ENCODE data around the gene CNEP1R1. TPM values are rescaled to one million over a fixed set of nuclear protein-coding genes. Genes with fewer than 3 reads are reported as not detected.

CNEP1R1 gene
- total and polyA plus RNA-seq, 2 donors (not counting 1 experiment from before 2014, with no cell fraction given), result 18.6 to 32.9 TPM

GRCh38 chr16:50040018-50040417 lies 15.0 kb downstream of the CNEP1R1 start:
- ChIA-PET CTCF (interaction anchor here (0.7 kb wide), 1 partner anchor 536 kb away, joined by 3 read pairs; no protein-coding TSS in a partner anchor), POLR2A (no interaction called here)
- Histone ChIP-seq H3K27ac (ENCODE audit: low read length in 2 of 2) (no peak overlapping the region), H2AFZ (ENCODE audit: insufficient read depth, low read depth, low read length, poor library complexity, severe bottlenecking) (no peak overlapping the region), H3K9me3 (ENCODE audit: control extremely low read depth in 1 of 3, control insufficient read depth in 2 of 3, insufficient read depth in 1 of 3, low read length in 2 of 3) (no peaks in the 10 kb centered on the region), H3K4me3 (ENCODE audit: control extremely low read depth in 1 of 5, extremely low read depth in 1 of 5, insufficient read depth in 1 of 5, low read depth in 2 of 5, low read length in 4 of 5) (no peak overlapping the region), H3K27me3 (replicated peaks in 1 of 4; ENCODE audit: control extremely low read depth in 1 of 4, control insufficient read depth in 3 of 4, insufficient read depth in 4 of 4, low read length in 3 of 4) (no peaks in the 10 kb centered on the region), H3K4me1 (ENCODE audit: control insufficient read depth in 2 of 2, insufficient read depth in 2 of 2, low read length in 2 of 2) (peaks cover 5 to 15% of the 10 kb centered on the region in 2 donors), H3K36me3 (replicated peaks in 1 of 2; ENCODE audit: control extremely low read depth in 1 of 2, control insufficient read depth in 1 of 2, extremely low read depth in 1 of 2, insufficient read depth in 2 of 2, low read length in 1 of 2) (peaks cover 5 to 19% of the 10 kb centered on the region in 2 experiments), H4K20me1 (ENCODE audit: control insufficient read depth, insufficient read depth, low read length, poor library complexity, severe bottlenecking) (no peaks in the 10 kb centered on the region), H3K79me2 (ENCODE audit: control insufficient read depth, insufficient read depth, low read length) (no peaks in the 10 kb centered on the region), H3K9ac (ENCODE audit: low read length) (no peak overlapping the region), H3K4me2 (replicated peaks; ENCODE audit: low read depth, low read length, poor library complexity, severe bottlenecking) (no peak overlapping the region)
- Mint-ChIP-seq H3K27me3 (peaks cover 7% of the 10 kb centered on the region), H3K4me1 (peaks cover 14% of the 10 kb centered on the region), H3K9me3 (ENCODE audit: insufficient read depth) (no peaks in the 10 kb centered on the region), H3K4me3 (no peak overlapping the region), H3K27ac (no peak overlapping the region)
- ATAC-seq (ENCODE audit: low read depth), result no peak
- TF ChIP-seq EZH2 (IDR thresholded peaks at IDR 0.05; ENCODE audit: borderline replicate concordance, insufficient read depth, low read depth, low read length, poor library complexity, severe bottlenecking) (no peak), CTCF (IDR thresholded peaks at IDR 0.05) (no peak)
- intact Hi-C loops (cut with micrococcal nuclease), result no loop called here
- 91% methylated on average over 8 of the region's 8 CpGs for whole genome bisulfite sequencing (ENCODE audit: insufficient coverage)
- no peak for DNase-seq

GRCh38 chr16:50040710-50041109 lies 15.7 kb downstream of the CNEP1R1 start:
- Histone ChIP-seq H3K9ac (ENCODE audit: low read length) (no peak overlapping the region), H3K27ac (ENCODE audit: low read length in 2 of 2) (no peak overlapping the region), H3K4me1 (ENCODE audit: control insufficient read depth in 2 of 2, insufficient read depth in 2 of 2, low read length in 2 of 2) (peaks cover 5 to 15% of the 10 kb centered on the region in 2 donors), H3K4me3 (ENCODE audit: control extremely low read depth in 1 of 5, extremely low read depth in 1 of 5, insufficient read depth in 1 of 5, low read depth in 2 of 5, low read length in 4 of 5) (no peak overlapping the region), H4K20me1 (ENCODE audit: control insufficient read depth, insufficient read depth, low read length, poor library complexity, severe bottlenecking) (no peaks in the 10 kb centered on the region), H3K4me2 (replicated peaks; ENCODE audit: low read depth, low read length, poor library complexity, severe bottlenecking) (no peak overlapping the region), H2AFZ (ENCODE audit: insufficient read depth, low read depth, low read length, poor library complexity, severe bottlenecking) (no peak overlapping the region), H3K27me3 (replicated peaks in 1 of 4; ENCODE audit: control extremely low read depth in 1 of 4, control insufficient read depth in 3 of 4, insufficient read depth in 4 of 4, low read length in 3 of 4) (no peaks in the 10 kb centered on the region), H3K36me3 (replicated peaks in 1 of 2; ENCODE audit: control extremely low read depth in 1 of 2, control insufficient read depth in 1 of 2, extremely low read depth in 1 of 2, insufficient read depth in 2 of 2, low read length in 1 of 2) (peaks cover 1 to 13% of the 10 kb centered on the region in 2 experiments), H3K79me2 (ENCODE audit: control insufficient read depth, insufficient read depth, low read length) (no peaks in the 10 kb centered on the region), H3K9me3 (ENCODE audit: control extremely low read depth in 1 of 3, control insufficient read depth in 2 of 3, insufficient read depth in 1 of 3, low read length in 2 of 3) (no peaks in the 10 kb centered on the region)
- ATAC-seq (ENCODE audit: low read depth) (no peak), DNase-seq (no peak)
- POLR2A ChIA-PET, result no interaction called here
- Mint-ChIP-seq H3K9me3 (ENCODE audit: insufficient read depth) (no peaks in the 10 kb centered on the region), H3K4me3 (no peak overlapping the region), H3K4me1 (peaks cover 14% of the 10 kb centered on the region), H3K27ac (no peak overlapping the region), H3K27me3 (peaks cover 7% of the 10 kb centered on the region)
- intact Hi-C loops (cut with micrococcal nuclease), result no loop called here
- no peak for TF ChIP-seq EZH2 (IDR thresholded peaks at IDR 0.05; ENCODE audit: borderline replicate concordance, insufficient read depth, low read depth, low read length, poor library complexity, severe bottlenecking)
- TF ChIP-seq CTCF (IDR thresholded peaks at IDR 0.05), result no peak
- CTCF ChIA-PET, result interaction anchor here (1.2 kb wide), 1 partner anchor 15 kb away, joined by 3 read pairs; the partner anchor contains the start of gene CNEP1R1
- 70% methylated on average over 1 of the region's 1 CpG for WGBS (ENCODE audit: insufficient coverage)
